Choroid plexus epithelial cell (primary cell): ENCODE results near the gene PHKA2.

ENCODE experiments used
- DNase-seq: peaks from one replicate; pipeline ENCODE4 v3.0.0-alpha.2; 2010; ENCODE audit warnings: low read depth
- H3K4me3 ChIP-seq: 2 replicates; pipeline ENCODE4 v1.5.1; 2011; ENCODE audit warnings: low read depth, mild to moderate bottlenecking, control low read depth, low read length, moderate library complexity
- TF ChIP-seq, protein P1 (sequence below): conservative IDR thresholded peaks from 2 replicates; pipeline ENCODE4 v1.5.1; 2011; ENCODE audit warnings: low read depth, mild to moderate bottlenecking, control low read depth, inconsistent platforms, low read length, moderate library complexity

The PHKA2 gene

DNA sequence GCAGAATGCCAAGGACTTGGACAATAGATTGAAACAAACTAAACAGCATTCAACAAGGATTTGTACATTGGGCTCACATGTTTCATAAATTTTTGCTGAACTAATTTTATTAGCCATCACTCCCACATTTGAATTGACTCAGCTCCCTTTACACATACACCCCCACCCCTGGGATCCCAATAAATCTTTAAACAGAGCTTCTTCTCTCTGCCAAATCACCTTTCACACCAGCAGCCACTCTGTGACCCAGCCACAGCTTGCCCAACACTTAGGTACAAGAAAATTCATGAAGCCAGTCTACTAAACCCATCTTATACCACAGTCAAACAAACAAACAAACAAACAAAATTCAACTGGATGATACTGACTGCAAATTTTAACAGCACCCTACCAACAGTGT is 21.6 kb downstream of the PHKA2 start:
- DNase-seq = no peak

GRCh38 chrX:18961686-18962085 is 22.2 kb downstream of the PHKA2 start:
- TF ChIP-seq, protein P1, sequence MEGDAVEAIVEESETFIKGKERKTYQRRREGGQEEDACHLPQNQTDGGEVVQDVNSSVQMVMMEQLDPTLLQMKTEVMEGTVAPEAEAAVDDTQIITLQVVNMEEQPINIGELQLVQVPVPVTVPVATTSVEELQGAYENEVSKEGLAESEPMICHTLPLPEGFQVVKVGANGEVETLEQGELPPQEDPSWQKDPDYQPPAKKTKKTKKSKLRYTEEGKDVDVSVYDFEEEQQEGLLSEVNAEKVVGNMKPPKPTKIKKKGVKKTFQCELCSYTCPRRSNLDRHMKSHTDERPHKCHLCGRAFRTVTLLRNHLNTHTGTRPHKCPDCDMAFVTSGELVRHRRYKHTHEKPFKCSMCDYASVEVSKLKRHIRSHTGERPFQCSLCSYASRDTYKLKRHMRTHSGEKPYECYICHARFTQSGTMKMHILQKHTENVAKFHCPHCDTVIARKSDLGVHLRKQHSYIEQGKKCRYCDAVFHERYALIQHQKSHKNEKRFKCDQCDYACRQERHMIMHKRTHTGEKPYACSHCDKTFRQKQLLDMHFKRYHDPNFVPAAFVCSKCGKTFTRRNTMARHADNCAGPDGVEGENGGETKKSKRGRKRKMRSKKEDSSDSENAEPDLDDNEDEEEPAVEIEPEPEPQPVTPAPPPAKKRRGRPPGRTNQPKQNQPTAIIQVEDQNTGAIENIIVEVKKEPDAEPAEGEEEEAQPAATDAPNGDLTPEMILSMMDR = no peak
- peak; percentile 67 for DNase-seq
- no peak overlapping the region for H3K4me3 ChIP-seq

More for the DNA sequence above, 21.6 kb downstream of the PHKA2 start:
- TF ChIP-seq, protein P1 = no peak
- H3K4me3 ChIP-seq = no peak overlapping the region

GRCh38 chrX:18956303-18957032 is 27.4 kb downstream of the PHKA2 start:
- no peak overlapping the region for H3K4me3 ChIP-seq
- no peak for DNase-seq
- TF ChIP-seq, protein P1 = no peak

- TF ChIP-seq, protein P1 = no peak
- DNase-seq = no peak
- no peak overlapping the region for H3K4me3 ChIP-seq
Observed at GRCh38 chrX:18955676-18956075, 28.2 kb downstream of the PHKA2 start.

- TF ChIP-seq, protein P1 = no peak
Observed at GRCh38 chrX:18951032-18951431, 32.9 kb downstream of the PHKA2 start.

DNA sequence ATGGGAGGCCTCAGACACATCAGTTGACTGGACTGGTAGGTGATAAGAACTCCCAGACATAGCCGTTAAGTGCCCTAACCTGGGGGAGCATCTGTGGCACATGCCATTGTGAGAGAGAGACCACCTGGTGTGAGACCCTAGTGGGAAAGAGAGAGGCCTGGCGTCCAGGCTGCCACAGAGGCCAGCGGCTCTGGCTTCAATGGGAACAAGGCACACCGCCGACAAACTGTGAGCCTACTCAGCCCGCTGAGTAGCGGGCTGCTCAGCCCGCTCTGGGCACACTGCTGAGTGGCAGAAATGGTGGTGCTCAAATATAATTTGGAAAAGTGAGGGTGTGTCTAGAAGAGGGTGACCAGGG is 34.0 kb downstream of the PHKA2 start:
- DNase-seq = no peak
- no peak overlapping the region for H3K4me3 ChIP-seq
- TF ChIP-seq, protein P1 = no peak

More at GRCh38 chrX:18951032-18951431, 32.9 kb downstream of the PHKA2 start:
- no peak overlapping the region for H3K4me3 ChIP-seq
- no peak for DNase-seq
